ENCODE data around the gene STX1A. TPM values are rescaled to one million over a fixed set of nuclear protein-coding genes. Genes with fewer than 3 reads are reported as not detected.
"Not testable (repeated sequence)": the region's sequence is repeated elsewhere in the genome, so short reads cannot be mapped to it uniquely, and the experiment has no call there.

STX1A gene
- total and polyA plus RNA-seq, 2 donors from 2014 or later: 2.2 to 7.4 TPM

- intact Hi-C loops (cut with DNase I): no loop called here
- peak overlapping the region; percentile 11 to 70 (median 55) for H3K9ac ChIP-seq (ENCODE audit: low read length in 3 of 3)
- H3K9me3 ChIP-seq (ENCODE audit: control insufficient read depth in 2 of 3, insufficient read depth in 1 of 3, low read length in 3 of 3): peaks cover 0 to 1% (median 0%) of the 10 kb centered on the region in 3 donors
- no peak for FAIRE-seq
- no peak for TF ChIP-seq CTCF (IDR thresholded peaks at IDR 0.05; ENCODE audit: borderline replicate concordance, extremely low read depth, insufficient read depth)
- peak in 4 of 5 donors; percentile 45 to 75 (median 61) for DNase-seq
- peaks cover 0 to 6% (median 4%) of the 10 kb centered on the region in 3 donors for H3K4me1 ChIP-seq (ENCODE audit: control insufficient read depth in 2 of 3, insufficient read depth in 2 of 3, low read depth in 1 of 3, low read length in 3 of 3)
- peak overlapping the region; percentile 65 to 77 (median 76) for H3K4me3 ChIP-seq (ENCODE audit: low read length in 3 of 3)
- no peaks in the 10 kb centered on the region for H3K36me3 ChIP-seq (ENCODE audit: control insufficient read depth in 2 of 3, insufficient read depth in 3 of 3, low read length in 3 of 3)
- H3K27me3 ChIP-seq (ENCODE audit: control insufficient read depth, insufficient read depth, low read length): no peaks in the 10 kb centered on the region
- H3K27ac ChIP-seq (ENCODE audit: low read depth in 2 of 2, low read length in 2 of 2): peak overlapping the region; percentile 71 to 86
Observed at GRCh38 chr7:73668103-73668885, 51.2 kb downstream of the STX1A start.

GRCh38 chr7:73667344-73668102 is 51.9 kb downstream of the STX1A start, which contains the start of gene VPS37D:
Gene VPS37D, plus strand, starts transcription at chr7:73667831. Its CDS starts 128 bp downstream, at chr7:73667959.
- DNase-seq (peak; percentile 93 to 96 (median 94)), FAIRE-seq (no peak)
- Histone ChIP-seq H3K4me3 (ENCODE audit: low read length in 3 of 3) (peak within 1 kb of the TSS; percentile 65 to 77 (median 76)), H3K4me1 (ENCODE audit: control insufficient read depth in 2 of 3, insufficient read depth in 2 of 3, low read depth in 1 of 3, low read length in 3 of 3) (peaks cover 0 to 6% (median 4%) of the 10 kb centered on the region in 3 donors), H3K36me3 (ENCODE audit: control insufficient read depth in 2 of 3, insufficient read depth in 3 of 3, low read length in 3 of 3) (no peaks in the 10 kb centered on the region), H3K27me3 (ENCODE audit: control insufficient read depth, insufficient read depth, low read length) (no peaks in the 10 kb centered on the region), H3K9me3 (ENCODE audit: control insufficient read depth in 2 of 3, insufficient read depth in 1 of 3, low read length in 3 of 3) (peaks cover 0 to 7% (median 0%) of the 10 kb centered on the region in 3 donors), H3K9ac (ENCODE audit: low read length in 3 of 3) (peak within 1 kb of the TSS; percentile 11 to 70 (median 55)), H3K27ac (ENCODE audit: low read depth in 2 of 2, low read length in 2 of 2) (peak within 1 kb of the TSS; percentile 71 to 86)
- intact Hi-C loops (cut with DNase I): no loop called here
- TF ChIP-seq CTCF (IDR thresholded peaks at IDR 0.05; ENCODE audit: borderline replicate concordance, extremely low read depth, insufficient read depth): peak; percentile 91

- no peak overlapping the region for H3K4me3 ChIP-seq (ENCODE audit: low read length in 3 of 3)
- no peaks in the 10 kb centered on the region for H3K27me3 ChIP-seq (ENCODE audit: control insufficient read depth, insufficient read depth, low read length)
- no peak overlapping the region for H3K27ac ChIP-seq (ENCODE audit: low read depth in 2 of 2, low read length in 2 of 2)
- intact Hi-C loops (cut with DNase I): no loop called here
- H3K36me3 ChIP-seq (ENCODE audit: control insufficient read depth in 2 of 3, insufficient read depth in 3 of 3, low read length in 3 of 3): no peaks in the 10 kb centered on the region
- peaks cover 0 to 7% (median 0%) of the 10 kb centered on the region in 3 donors for H3K9me3 ChIP-seq (ENCODE audit: control insufficient read depth in 2 of 3, insufficient read depth in 1 of 3, low read length in 3 of 3)
- FAIRE-seq (no peak), DNase-seq (no peak)
- H3K9ac ChIP-seq (ENCODE audit: low read length in 3 of 3): no peak overlapping the region
- H3K4me1 ChIP-seq (ENCODE audit: control insufficient read depth in 2 of 3, insufficient read depth in 2 of 3, low read depth in 1 of 3, low read length in 3 of 3): peaks cover 0 to 4% (median 0%) of the 10 kb centered on the region in 3 donors
- no peak for TF ChIP-seq CTCF (IDR thresholded peaks at IDR 0.05; ENCODE audit: borderline replicate concordance, extremely low read depth, insufficient read depth)
Observed at GRCh38 chr7:73663033-73663432, 56.4 kb downstream of the STX1A start.

- H3K27me3 ChIP-seq (ENCODE audit: control insufficient read depth, insufficient read depth, low read length); H3K9ac ChIP-seq (ENCODE audit: low read length in 3 of 3); H3K36me3 ChIP-seq (ENCODE audit: control insufficient read depth in 2 of 3, insufficient read depth in 3 of 3, low read length in 3 of 3); H3K4me3 ChIP-seq (ENCODE audit: low read length in 3 of 3); DNase-seq; H3K27ac ChIP-seq (ENCODE audit: low read depth in 2 of 2, low read length in 2 of 2); intact Hi-C loops (cut with DNase I); H3K9me3 ChIP-seq (ENCODE audit: control insufficient read depth in 2 of 3, insufficient read depth in 1 of 3, low read length in 3 of 3); FAIRE-seq; H3K4me1 ChIP-seq (ENCODE audit: control insufficient read depth in 2 of 3, insufficient read depth in 2 of 3, low read depth in 1 of 3, low read length in 3 of 3): not testable (repeated sequence)
Observed at GRCh38 chr7:73660594-73660993, 58.9 kb downstream of the STX1A start.

Measured in kidney (tissue), 14 donors.